Measurements from ENCODE around the gene KY. TPM values are rescaled to one million over a fixed set of nuclear protein-coding genes. Genes with fewer than 3 reads are reported as not detected.

Gene KY
- total RNA-seq, 4 donors from 2014 or later, result 0.09 to 0.13 TPM; not detected in 2

GRCh38 chr3:134567605-134568004 lies 83.2 kb downstream of the KY start:
- ATAC-seq (ENCODE audit: low FRiP score), result no peak
- DNase-seq (ENCODE audit: low spot score), result no peak
- TF ChIP-seq CTCF (IDR thresholded peaks at IDR 0.05), result no peak

- ATAC-seq (ENCODE audit: low FRiP score), result no peak
- DNase-seq (ENCODE audit: low spot score), result no peak
- TF ChIP-seq CTCF (IDR thresholded peaks at IDR 0.05), result no peak
These were observed 85.8 kb downstream of the KY start for GRCh38 chr3:134564991-134565390.

- no peak for DNase-seq (ENCODE audit: low spot score)
- ATAC-seq (ENCODE audit: low FRiP score), result no peak
- TF ChIP-seq CTCF (IDR thresholded peaks at IDR 0.05), result no peak
These were observed 87.2 kb downstream of the KY start for GRCh38 chr3:134563601-134564000.

GRCh38 chr3:134562055-134562454 lies 88.8 kb downstream of the KY start:
- ATAC-seq (ENCODE audit: low FRiP score), result no peak
- TF ChIP-seq CTCF (IDR thresholded peaks at IDR 0.05), result no peak
- DNase-seq (ENCODE audit: low spot score), result no peak

- no peak for DNase-seq (ENCODE audit: low spot score)
- no peak for TF ChIP-seq CTCF (IDR thresholded peaks at IDR 0.05)
- no peak for ATAC-seq (ENCODE audit: low FRiP score)
These were observed 91.2 kb downstream of the KY start for GRCh38 chr3:134559591-134559990.

Other genes with a start within 250 kb of the KY start
- gene ANAPC13, start 165.0 kb downstream of the KY start, total RNA-seq, result 10 to 100 TPM; 41.6 to 58.6 (median 52.3) TPM
- 10 to 100 TPM; 15.3 to 30.9 (median 21.1) TPM for gene CEP63, start 165.0 kb downstream of the KY start, total RNA-seq
- 1 to 10 TPM in 2 of 4 donors, under 1 TPM in 2; 0.74 to 2.2 (median 1.1) TPM for gene EPHB1, start 144.2 kb upstream of the KY start, total RNA-seq